Spleen (tissue), 10 donors: ENCODE data around the gene C16orf54. TPM values are rescaled to one million over a fixed set of nuclear protein-coding genes. Genes with fewer than 3 reads are reported as not detected.

Experiments
- polyA plus RNA-seq, 3 donors: library from polyadenylated mRNA; stranded (reverse); fragments of 200-250 nt; gene quantifications; one replicate each; pipeline ENCODE4 v1.2.1, GENCODE V29; 2013
- total RNA-seq, 7 donors: library from RNA; depleted of rRNA in 3 of 7; stranded (reverse); fragments of >200 nt in 3 of 7; fragmentation: NEBNext Ultra II Directional in 4 of 7; extraction: Animal tissue kit (Norgen Biotek cat#: 25700) in 4 of 7; gene quantifications; one replicate each; pipeline versions ENCODE4 v1.1.0 to v1.2.1, GENCODE V29; 2016 to 2021
- donor health status: healthy with polysubstance abuse.
- donor health status: DM: no; HTN: no; CAD: no; lungs with moderate emphysema.
- donor health status: DM: no; HTN: no; CAD: no.
- donor health status: Bipolar disorder and iron deficiency.
- donor health status: healthy.
- donor health status: DM: no; HTN: no; CAD: no.
- donor health status: DM: yes; HTN: yes; CAD: no.

C16orf54 gene
- total and polyA plus RNA-seq, 10 donors = 15.6 to 46.0 (median 35.0) TPM

Other genes with a start within 250 kb of the C16orf54 start
- gene NPIPB12, start 239.6 kb downstream of the C16orf54 start, total RNA-seq = 100 to 1,000 TPM in 5 of 7 donors, 10 to 100 TPM in 2; 61.8 to 142 (median 130) TPM
- 100 to 1,000 TPM in 1 of 3 donors, 10 to 100 TPM in 2; 49.1 to 115 (median 56.6) TPM for gene NPIPB12, start 239.6 kb downstream of the C16orf54 start, polyA plus RNA-seq
- gene SPN, start 82.7 kb downstream of the C16orf54 start, total RNA-seq = 10 to 100 TPM; 21.6 to 46.4 (median 28.7) TPM
- gene SPN, start 82.7 kb downstream of the C16orf54 start, polyA plus RNA-seq = 1 to 10 TPM; 3.9 to 9.1 (median 7.3) TPM
- gene QPRT, start 66.8 kb downstream of the C16orf54 start, total RNA-seq = 10 to 100 TPM in 6 of 7 donors, 1 to 10 TPM in 1; 8.8 to 37.2 (median 21.7) TPM
- gene QPRT, start 66.8 kb downstream of the C16orf54 start, polyA plus RNA-seq = 1 to 10 TPM; 3.3 to 8.0 (median 7.5) TPM
- gene ZG16, start 32.3 kb upstream of the C16orf54 start, total RNA-seq = not detected
- under 1 TPM in 2 of 3 donors, not detected in 1; 0.06 to 0.07 TPM for gene ZG16, start 32.3 kb upstream of the C16orf54 start, polyA plus RNA-seq
- gene KIF22, start 44.8 kb upstream of the C16orf54 start, total RNA-seq = 10 to 100 TPM; 26.6 to 45.1 (median 36.2) TPM
- 10 to 100 TPM; 47.4 to 59.2 (median 56.4) TPM for gene KIF22, start 44.8 kb upstream of the C16orf54 start, polyA plus RNA-seq
- gene MAZ, start 60.5 kb upstream of the C16orf54 start, total RNA-seq = 100 to 1,000 TPM in 4 of 7 donors, 10 to 100 TPM in 3; 82.7 to 157 (median 125) TPM
- 100 to 1,000 TPM in 2 of 3 donors, 10 to 100 TPM in 1; 92.2 to 145 (median 100) TPM for gene MAZ, start 60.5 kb upstream of the C16orf54 start, polyA plus RNA-seq
- gene PRRT2, start 66.2 kb upstream of the C16orf54 start, total RNA-seq = 1 to 10 TPM in 2 of 7 donors, under 1 TPM in 3, not detected in 2; 0.29 to 2.1 (median 0.77) TPM
- gene PRRT2, start 66.2 kb upstream of the C16orf54 start, polyA plus RNA-seq = under 1 TPM; 0.15 to 0.67 (median 0.22) TPM
- 10 to 100 TPM; 17.3 to 43.9 (median 23.6) TPM for gene PAGR1, start 70.2 kb upstream of the C16orf54 start, total RNA-seq
- 10 to 100 TPM; 28.8 to 46.4 (median 37.9) TPM for gene PAGR1, start 70.2 kb upstream of the C16orf54 start, polyA plus RNA-seq
- gene MVP, start 74.5 kb upstream of the C16orf54 start, total RNA-seq = 100 to 1,000 TPM; 103 to 200 (median 160) TPM
- 100 to 1,000 TPM in 1 of 3 donors, 10 to 100 TPM in 2; 72.3 to 153 (median 90.9) TPM for gene MVP, start 74.5 kb upstream of the C16orf54 start, polyA plus RNA-seq
- 10 to 100 TPM; 50.2 to 81.2 (median 68.9) TPM for gene CDIPT, start 117.2 kb upstream of the C16orf54 start, total RNA-seq
- 10 to 100 TPM; 43.7 to 67.1 (median 53.1) TPM for gene CDIPT, start 117.2 kb upstream of the C16orf54 start, polyA plus RNA-seq
- gene SEZ6L2, start 153.6 kb upstream of the C16orf54 start, total RNA-seq = 1 to 10 TPM; 1.9 to 4.1 (median 2.7) TPM
- 1 to 10 TPM in 1 of 3 donors, under 1 TPM in 2; 0.35 to 1.4 (median 0.54) TPM for gene SEZ6L2, start 153.6 kb upstream of the C16orf54 start, polyA plus RNA-seq
- gene ASPHD1, start 154.5 kb upstream of the C16orf54 start, total RNA-seq = under 1 TPM in 3 of 7 donors, not detected in 4; 0.51 to 0.87 (median 0.66) TPM
- 1 to 10 TPM in 1 of 3 donors, under 1 TPM in 2; 0.28 to 1.6 (median 0.99) TPM for gene ASPHD1, start 154.5 kb upstream of the C16orf54 start, polyA plus RNA-seq
- 10 to 100 TPM; 20.7 to 59.3 (median 34.7) TPM for gene KCTD13, start 180.2 kb upstream of the C16orf54 start, total RNA-seq
- 10 to 100 TPM; 11.2 to 18.9 (median 15.3) TPM for gene KCTD13, start 180.2 kb upstream of the C16orf54 start, polyA plus RNA-seq
- 100 to 1,000 TPM in 5 of 7 donors, 10 to 100 TPM in 2; 89.3 to 135 (median 107) TPM for gene TMEM219, start 216.1 kb upstream of the C16orf54 start, total RNA-seq
- 100 to 1,000 TPM; 144 to 191 (median 155) TPM for gene TMEM219, start 216.1 kb upstream of the C16orf54 start, polyA plus RNA-seq
- gene TAOK2, start 227.9 kb upstream of the C16orf54 start, total RNA-seq = 10 to 100 TPM; 60.0 to 96.5 (median 78.6) TPM
- 10 to 100 TPM; 13.2 to 52.0 (median 18.5) TPM for gene TAOK2, start 227.9 kb upstream of the C16orf54 start, polyA plus RNA-seq
- 10 to 100 TPM in 6 of 7 donors, 1 to 10 TPM in 1; 10.0 to 17.7 (median 13.4) TPM for gene HIRIP3, start 249.6 kb upstream of the C16orf54 start, total RNA-seq
- 10 to 100 TPM; 12.5 to 16.1 (median 15.5) TPM for gene HIRIP3, start 249.6 kb upstream of the C16orf54 start, polyA plus RNA-seq